Measurements from ENCODE around the gene LMLN. TPM values are rescaled to one million over a fixed set of nuclear protein-coding genes. Genes with fewer than 3 reads are reported as not detected.
"Not testable (repeated sequence)": the region's sequence is repeated elsewhere in the genome, so short reads cannot be mapped to it uniquely, and the experiment has no call there.

Gene LMLN
- total RNA-seq, 1 donor = 6.5 TPM

DNA sequence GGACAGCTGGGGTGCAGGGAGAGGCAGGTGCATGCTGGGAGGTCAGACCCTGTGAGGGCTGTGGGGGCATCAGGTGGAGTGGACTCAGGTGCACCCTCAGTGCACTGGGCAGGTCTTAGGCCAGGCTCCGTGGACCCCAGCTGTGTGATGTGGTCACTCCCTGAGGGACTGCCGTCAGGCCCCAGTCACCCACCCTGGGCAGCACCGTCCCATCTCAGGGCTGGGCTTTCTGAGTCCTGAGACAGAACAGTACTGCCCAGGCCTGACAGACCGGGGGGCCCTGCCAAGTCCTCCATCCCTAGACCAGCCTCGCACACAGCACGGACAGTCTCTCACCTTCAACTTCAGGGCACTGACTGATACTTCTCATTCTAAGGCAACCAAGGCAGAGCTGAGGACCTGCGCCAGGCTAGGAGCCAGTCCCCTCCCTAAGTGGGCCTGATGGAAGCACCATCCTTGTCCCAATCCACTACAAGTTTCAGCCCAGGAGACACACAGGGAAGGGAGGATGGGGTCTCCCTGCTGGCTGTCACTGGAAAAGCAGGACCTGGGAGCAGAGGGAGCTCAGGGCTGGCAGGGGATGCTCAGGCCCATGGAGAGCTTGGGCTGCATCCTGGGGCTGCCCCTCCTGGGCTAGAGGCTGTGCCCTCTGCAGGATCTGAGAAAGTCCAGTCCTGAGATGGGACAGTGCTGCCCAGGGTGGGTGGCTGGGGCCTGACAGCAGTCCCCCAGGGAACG, 86.3 kb downstream of the LMLN start:
- TF ChIP-seq, protein P1, sequence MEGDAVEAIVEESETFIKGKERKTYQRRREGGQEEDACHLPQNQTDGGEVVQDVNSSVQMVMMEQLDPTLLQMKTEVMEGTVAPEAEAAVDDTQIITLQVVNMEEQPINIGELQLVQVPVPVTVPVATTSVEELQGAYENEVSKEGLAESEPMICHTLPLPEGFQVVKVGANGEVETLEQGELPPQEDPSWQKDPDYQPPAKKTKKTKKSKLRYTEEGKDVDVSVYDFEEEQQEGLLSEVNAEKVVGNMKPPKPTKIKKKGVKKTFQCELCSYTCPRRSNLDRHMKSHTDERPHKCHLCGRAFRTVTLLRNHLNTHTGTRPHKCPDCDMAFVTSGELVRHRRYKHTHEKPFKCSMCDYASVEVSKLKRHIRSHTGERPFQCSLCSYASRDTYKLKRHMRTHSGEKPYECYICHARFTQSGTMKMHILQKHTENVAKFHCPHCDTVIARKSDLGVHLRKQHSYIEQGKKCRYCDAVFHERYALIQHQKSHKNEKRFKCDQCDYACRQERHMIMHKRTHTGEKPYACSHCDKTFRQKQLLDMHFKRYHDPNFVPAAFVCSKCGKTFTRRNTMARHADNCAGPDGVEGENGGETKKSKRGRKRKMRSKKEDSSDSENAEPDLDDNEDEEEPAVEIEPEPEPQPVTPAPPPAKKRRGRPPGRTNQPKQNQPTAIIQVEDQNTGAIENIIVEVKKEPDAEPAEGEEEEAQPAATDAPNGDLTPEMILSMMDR (IDR thresholded peaks at IDR 0.05; ENCODE audit: insufficient read depth, low read depth, low read length) = no peak
- no peak for DNase-seq (ENCODE audit: low read depth)
- no peak overlapping the region for H3K4me3 ChIP-seq (ENCODE audit: low read depth, low read length)

DNA sequence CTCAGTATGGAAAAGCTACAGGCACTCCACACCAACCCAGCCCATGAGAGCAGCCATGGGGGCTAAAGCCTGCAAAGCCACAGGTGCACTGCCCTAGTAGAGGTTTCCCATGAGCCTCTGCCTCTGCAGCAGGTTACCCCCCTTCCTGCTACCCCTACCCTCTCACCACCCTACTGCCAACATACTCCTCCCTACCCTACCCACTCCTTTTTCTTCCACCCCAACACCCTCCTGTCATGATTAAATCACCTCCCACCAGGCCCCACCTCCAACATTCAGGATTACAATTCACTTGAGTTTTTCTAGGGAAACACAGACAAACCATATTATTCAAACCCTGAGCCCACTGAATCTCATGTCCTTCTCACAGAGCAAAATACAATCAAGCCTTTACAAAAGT, 88.4 kb downstream of the LMLN start:
- no peak overlapping the region for H3K4me3 ChIP-seq (ENCODE audit: low read depth, low read length)
- TF ChIP-seq, protein P1 (IDR thresholded peaks at IDR 0.05; ENCODE audit: insufficient read depth, low read depth, low read length) = no peak
- DNase-seq (ENCODE audit: low read depth) = no peak

DNA sequence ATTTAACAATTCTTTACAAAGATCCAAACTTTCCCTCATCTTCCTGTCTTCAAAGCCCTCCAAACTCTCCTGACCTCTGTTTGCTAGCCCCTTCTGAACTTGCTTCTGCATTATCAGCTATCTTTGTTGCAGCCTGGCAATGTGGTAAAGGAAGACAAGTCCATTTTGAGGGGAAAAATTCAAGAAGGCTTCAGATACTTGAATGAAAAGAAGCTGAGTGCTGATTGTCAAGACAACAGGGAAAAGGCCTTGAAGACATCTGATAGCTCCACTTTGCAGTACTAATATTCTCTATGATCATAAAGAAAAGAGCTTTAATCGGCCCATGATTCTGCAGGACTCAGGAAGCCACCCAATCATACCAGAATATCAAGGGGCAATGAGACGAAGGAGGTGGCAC, 91.8 kb downstream of the LMLN start:
- H3K4me3 ChIP-seq (ENCODE audit: low read depth, low read length) = no peak overlapping the region
- TF ChIP-seq, protein P1 (IDR thresholded peaks at IDR 0.05; ENCODE audit: insufficient read depth, low read depth, low read length) = no peak
- DNase-seq (ENCODE audit: low read depth) = no peak

DNA sequence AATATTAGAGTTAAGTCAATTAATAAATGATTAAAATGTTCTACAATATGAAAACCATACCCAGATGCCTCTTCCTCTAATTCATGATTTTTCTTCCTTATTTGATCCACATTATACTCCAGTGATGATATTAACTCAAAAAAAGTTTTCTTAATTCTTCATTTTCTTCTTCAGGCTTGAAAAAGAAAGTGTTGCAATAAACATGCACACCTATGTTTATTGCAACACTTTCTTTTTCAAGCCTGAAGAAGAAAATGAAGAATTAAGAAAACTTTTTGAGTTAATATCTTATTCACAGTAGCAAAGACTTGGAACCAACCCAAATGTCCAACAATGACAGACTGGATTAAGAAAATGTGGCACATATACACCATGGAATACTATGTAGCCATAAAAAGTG, 93.4 kb downstream of the LMLN start:
- DNase-seq (ENCODE audit: low read depth) = not testable (repeated sequence)

DNA sequence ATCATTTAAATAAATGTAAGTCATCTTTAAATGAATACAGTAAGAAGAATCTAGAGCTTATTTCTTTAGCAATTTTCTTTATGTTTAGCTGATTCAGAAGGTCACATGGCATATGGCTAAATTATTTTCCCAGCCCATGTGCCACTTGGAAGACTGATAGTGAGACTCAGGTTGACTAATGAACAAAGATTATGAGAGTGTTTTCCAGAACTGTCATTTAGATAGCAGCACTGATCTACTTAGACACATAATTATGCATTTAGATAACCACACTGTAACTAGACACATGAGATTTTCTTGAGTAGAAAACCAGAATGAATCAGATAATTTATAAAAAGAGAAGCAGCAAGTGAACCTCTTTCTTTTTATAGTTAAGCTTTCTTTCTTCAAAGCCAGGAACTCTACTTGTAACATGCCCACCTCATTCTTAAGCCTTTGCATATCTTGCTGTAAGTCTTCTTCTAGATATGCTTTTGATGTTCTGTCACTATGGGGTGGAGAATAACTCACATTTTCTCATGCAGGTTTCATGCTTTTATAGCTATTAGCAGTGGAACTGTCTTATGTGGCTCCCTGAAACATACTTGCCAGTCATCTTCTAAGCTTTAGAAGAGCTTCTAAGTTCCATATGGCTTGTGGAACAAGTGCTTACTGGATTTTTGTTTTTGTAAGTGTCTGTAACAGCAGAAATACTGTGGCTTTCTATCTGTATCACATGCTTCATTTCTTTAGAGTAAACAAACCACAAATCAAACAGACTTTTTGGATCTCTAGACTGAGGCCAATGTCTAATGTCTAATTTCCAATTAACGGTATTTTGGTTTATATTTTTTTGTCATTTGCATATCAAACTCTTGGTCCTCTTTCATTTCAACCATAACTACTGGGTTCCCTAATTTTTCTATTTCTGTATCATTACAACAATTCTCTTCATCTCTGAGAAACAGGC, 101.4 kb downstream of the LMLN start:
- TF ChIP-seq, protein P1 (IDR thresholded peaks at IDR 0.05; ENCODE audit: insufficient read depth, low read depth, low read length) = no peak
- DNase-seq (ENCODE audit: low read depth) = no peak
- no peak overlapping the region for H3K4me3 ChIP-seq (ENCODE audit: low read depth, low read length)

More for the DNA sequence above, 93.4 kb downstream of the LMLN start:
- H3K4me3 ChIP-seq (ENCODE audit: low read depth, low read length) = not testable (repeated sequence)

DNA sequence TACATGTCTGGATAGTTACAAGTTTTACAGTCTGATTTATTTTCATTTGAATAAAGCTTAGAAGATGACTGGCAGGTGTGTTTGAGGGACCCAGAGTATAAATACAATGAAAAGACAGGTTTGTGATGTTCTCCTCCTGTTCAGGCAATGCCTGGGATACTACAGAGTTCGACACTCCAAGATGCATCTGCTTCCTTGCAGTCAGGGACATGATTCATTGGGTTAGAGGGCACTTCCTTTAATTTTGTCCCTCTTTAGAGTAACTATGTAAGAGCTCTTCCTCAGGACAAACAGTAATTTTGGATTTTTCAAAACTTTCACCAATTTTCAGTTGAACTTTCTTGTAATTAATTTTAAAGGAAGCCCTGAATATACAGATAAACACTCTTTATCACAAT, 102.0 kb downstream of the LMLN start:
- TF ChIP-seq, protein P1 (IDR thresholded peaks at IDR 0.05; ENCODE audit: insufficient read depth, low read depth, low read length) = no peak

DNA sequence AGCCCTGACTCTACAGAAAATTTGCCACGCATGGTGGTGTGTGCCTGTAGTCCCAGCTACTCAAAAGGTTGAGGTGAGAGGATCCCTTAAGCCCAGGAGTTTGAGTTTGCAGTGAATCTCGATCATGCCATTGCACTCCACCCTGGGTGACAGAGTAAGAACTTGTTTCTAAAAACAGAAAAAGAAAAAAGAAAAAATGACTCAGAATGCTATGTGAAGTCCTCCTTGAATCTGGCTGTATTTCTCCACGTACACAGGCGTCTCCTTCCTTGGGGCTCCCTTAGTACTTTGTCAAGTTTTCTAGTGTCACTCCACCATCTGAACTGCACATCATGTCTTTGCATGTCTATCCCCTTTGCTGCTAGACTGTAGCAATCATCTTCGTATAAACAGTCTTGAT, 104.4 kb downstream of the LMLN start:
- TF ChIP-seq, protein P1 (IDR thresholded peaks at IDR 0.05; ENCODE audit: insufficient read depth, low read depth, low read length) = no peak
- DNase-seq (ENCODE audit: low read depth) = no peak
- H3K4me3 ChIP-seq (ENCODE audit: low read depth, low read length) = no peak overlapping the region

More for the DNA sequence above, 102.0 kb downstream of the LMLN start:
- DNase-seq (ENCODE audit: low read depth) = no peak
- no peak overlapping the region for H3K4me3 ChIP-seq (ENCODE audit: low read depth, low read length)

All from fibroblast of villous mesenchyme (primary cell).